Heart left ventricle (tissue), 16 donors: ENCODE measurements around the gene PDE7B. TPM values are rescaled to one million over a fixed set of nuclear protein-coding genes. Genes with fewer than 3 reads are reported as not detected.

ENCODE experiments used
- ATAC-seq, 4 donors: fragments of 200-7000 bp; cut with Tn5 transposase; one replicate each; pipeline ENCODE4 v1.9.1; 2020 to 2022; ENCODE audit warnings: moderate library complexity in 4 of 4, mild to moderate bottlenecking in 3 of 4, moderate number of reproducible peaks in 1 of 4
- DNase-seq, 5 donors: peaks; one replicate each; pipeline ENCODE4 v3.0.0-alpha.2; 2020
- H3K27ac ChIP-seq, 12 donors: fragments of 200-600 bp; sonication (generic) in 4 of 12; one replicate each; pipeline versions ENCODE4 v1.5.0 to v1.8.0; 2016 to 2022; ENCODE audit warnings: mild to moderate bottlenecking in 2 of 12
- H3K27me3 ChIP-seq, 9 donors: fragments of 200-600 bp; sonication (generic) in 2 of 9; one replicate each; pipeline versions ENCODE4 v1.5.1 to v1.8.0; 2016 to 2022; ENCODE audit warnings: mild to moderate bottlenecking in 3 of 9
- H3K36me3 ChIP-seq, 9 donors: fragments of 200-600 bp; sonication (generic) in 2 of 9; one replicate each; pipeline versions ENCODE4 v1.5.0 to v1.8.0; 2018 to 2022; ENCODE audit warnings: mild to moderate bottlenecking in 2 of 9
- H3K4me1 ChIP-seq, 12 donors: fragments of 200-600 bp; sonication (generic) in 4 of 12; one replicate each; pipeline versions ENCODE4 v1.5.0 to v1.8.0; 2016 to 2022; ENCODE audit warnings: mild to moderate bottlenecking in 3 of 12
- H3K4me3 ChIP-seq, 12 donors: fragments of 200-600 bp; sonication (generic) in 4 of 12; one replicate each; pipeline versions ENCODE4 v1.5.0 to v1.8.0; 2017 to 2022; ENCODE audit warnings: mild to moderate bottlenecking in 9 of 12, moderate library complexity in 4 of 12
- H3K9me3 ChIP-seq, 12 donors: fragments of 200-600 bp; sonication (generic) in 4 of 12; one replicate each; pipeline versions ENCODE4 v1.5.0 to v1.8.0; 2016 to 2022; ENCODE audit warnings: mild to moderate bottlenecking in 1 of 12
- CTCF ChIP-seq, 12 donors: fragments of 200-600 bp; sonication (generic) in 4 of 12; IDR thresholded peaks; one replicate each; pipeline versions ENCODE4 v1.5.0 to v1.8.0; 2018 to 2022; ENCODE audit warnings: antibody characterized with exemption in 12 of 12, mild to moderate bottlenecking in 5 of 12
- POLR2A ChIP-seq, 2 donors: fragments of 450-650 bp; IDR thresholded peaks; one replicate each; pipeline ENCODE4 v1.6.1; 2017; ENCODE audit warnings: antibody characterized with exemption in 2 of 2, mild to moderate bottlenecking in 2 of 2, moderate library complexity in 2 of 2
- WGBS, 4 donors: extraction: QIAGEN DNeasy Blood & Tissue Kit in 2 of 4; methylation state at CpG; one replicate each; pipeline versions ENCODE4 v1.1.5 to v1.1.7; 2013 to 2018; 5-methylcytosine and 5-hydroxymethylcytosine counted together
- intact Hi-C, 10 donors: fragments of 100-400 bp; cut with DNase I; formaldehyde crosslinking; loops; one replicate each; pipeline versions ENCODE4 v1.11.1 to v1.14.2; 2022
- polyA plus RNA-seq, 2 donors: library from polyadenylated mRNA; stranded (reverse); fragments of 200-250 nt; gene quantifications; one replicate each; pipeline ENCODE4 v1.2.3, GENCODE V29; 2013
- total RNA-seq, 9 donors: library from RNA; depleted of rRNA in 2 of 9; stranded (reverse); fragments of >200 nt in 2 of 9; fragmentation: NEBNext Ultra II Directional in 3 of 9; extraction: Animal tissue kit (Norgen Biotek cat#: 25700) in 3 of 9; gene quantifications; one replicate each; pipeline versions ENCODE4 v1.1.0 to v1.2.4, GENCODE V29; 2016 to 2023
- donor health status: ischemic (EF 13 %, LVEDD 7.1; RV severe dilation, severe dysfunction).
- donor health status: healthy with polysubstance abuse.
- donor health status: DM: no; HTN: yes; CAD: no.
- donor health status: DM: no; HTN: no; CAD: no.
- donor health status: ischemic (EF 25% LVEDD 6.9; RV normal size, moderate dysfunction).
- donor health status: ischemic (EF 25% LVEDD 5.7; RV mildly dilated, moderate dysfunction).
- donor health status: healthy.
- donor health status: DM: yes; HTN: yes; CAD: no.
- donor health status: ischemic (EF 35%, LVEDD 5.7; RV mildly dilated, moderate dysfunction).
- donor health status: nonischemic (EF 11% LVEDD 7.7; RV severe dilation, severe dysfunction).
- donor health status: DM: yes; HTN: yes; CAD: no.
- donor health status: PGD.
- donor health status: ischemic (EF 29% LVEDD 5.4; RV normal size, mild dysfunction).
- donor health status: nonischemic (EF 23%, LVEDD 6.1; RV moderate dilation, normal function).

Gene PDE7B
- total and polyA plus RNA-seq, 11 donors = 4.4 to 29.1 (median 9.0) TPM

- intact Hi-C loops = loop anchor here in 1 of 10 donors (10.0 kb wide), 1 partner anchor 470 kb away; no protein-coding TSS in a partner anchor
- H3K9me3 ChIP-seq = no peaks in the 10 kb centered on the region
- H3K27me3 ChIP-seq = no peaks in the 10 kb centered on the region
- H3K4me3 ChIP-seq = peak overlapping the region in 4 of 12 donors; percentile 0 to 32 (median 8)
- no peaks in the 10 kb centered on the region for H3K36me3 ChIP-seq
- peak overlapping the region in 6 of 12 donors; percentile 5 to 65 (median 25) for H3K27ac ChIP-seq
- H3K4me1 ChIP-seq = peaks cover 0 to 37% (median 16%) of the 10 kb centered on the region in 12 donors
- peak in 4 of 5 donors; percentile 28 to 61 (median 44) for DNase-seq
- ATAC-seq = peak in 3 of 4 donors; percentile 45 to 76 (median 72)
- TF ChIP-seq POLR2A (IDR thresholded peaks at IDR 0.05) (no peak), CTCF (IDR thresholded peaks at IDR 0.05) (no peak)
- WGBS, 4 donors = 51 to 62% (median 54%) methylated on average over 15 of the region's 15 CpGs
Measured at GRCh38 chr6:136014454-136015437, 163.2 kb downstream of the PDE7B start.

GRCh38 chr6:136015531-136015930 is 164.0 kb downstream of the PDE7B start:
- whole genome bisulfite sequencing, 4 donors = 73 to 82% (median 79%) methylated on average over 4 of the region's 4 CpGs
- intact Hi-C loops = loop anchor here in 1 of 10 donors (10.0 kb wide), 1 partner anchor 471 kb away; no protein-coding TSS in a partner anchor
- ATAC-seq (no peak), DNase-seq (no peak)
- Histone ChIP-seq H3K4me1 (peaks cover 0 to 37% (median 16%) of the 10 kb centered on the region in 12 donors), H3K27ac (peak overlapping the region in 4 of 12 donors; percentile 5 to 65 (median 24)), H3K4me3 (no peak overlapping the region), H3K9me3 (no peaks in the 10 kb centered on the region), H3K27me3 (no peaks in the 10 kb centered on the region), H3K36me3 (no peaks in the 10 kb centered on the region)
- no peak for TF ChIP-seq CTCF (IDR thresholded peaks at IDR 0.05)
- no peak for TF ChIP-seq POLR2A (IDR thresholded peaks at IDR 0.05)

- ATAC-seq (no peak), DNase-seq (no peak)
- TF ChIP-seq CTCF (IDR thresholded peaks at IDR 0.05) (no peak), POLR2A (IDR thresholded peaks at IDR 0.05) (no peak)
- Histone ChIP-seq H3K27ac (no peak overlapping the region), H3K4me3 (no peak overlapping the region), H3K9me3 (no peaks in the 10 kb centered on the region), H3K27me3 (no peaks in the 10 kb centered on the region), H3K4me1 (peaks cover 0 to 31% (median 16%) of the 10 kb centered on the region in 12 donors), H3K36me3 (no peaks in the 10 kb centered on the region)
- intact Hi-C loops = loop anchor here in 1 of 10 donors (10.0 kb wide), 1 partner anchor 472 kb away; no protein-coding TSS in a partner anchor
- WGBS, 4 donors = 85 to 88% (median 87%) methylated on average over 9 of the region's 9 CpGs
Measured at GRCh38 chr6:136016228-136017225, 165.0 kb downstream of the PDE7B start.
